ENCODE results near the gene RNF8.
"Not testable (repeated sequence)": the region's sequence is repeated elsewhere in the genome, so short reads cannot be mapped to it uniquely, and the experiment has no call there.

Gene RNF8

DNA sequence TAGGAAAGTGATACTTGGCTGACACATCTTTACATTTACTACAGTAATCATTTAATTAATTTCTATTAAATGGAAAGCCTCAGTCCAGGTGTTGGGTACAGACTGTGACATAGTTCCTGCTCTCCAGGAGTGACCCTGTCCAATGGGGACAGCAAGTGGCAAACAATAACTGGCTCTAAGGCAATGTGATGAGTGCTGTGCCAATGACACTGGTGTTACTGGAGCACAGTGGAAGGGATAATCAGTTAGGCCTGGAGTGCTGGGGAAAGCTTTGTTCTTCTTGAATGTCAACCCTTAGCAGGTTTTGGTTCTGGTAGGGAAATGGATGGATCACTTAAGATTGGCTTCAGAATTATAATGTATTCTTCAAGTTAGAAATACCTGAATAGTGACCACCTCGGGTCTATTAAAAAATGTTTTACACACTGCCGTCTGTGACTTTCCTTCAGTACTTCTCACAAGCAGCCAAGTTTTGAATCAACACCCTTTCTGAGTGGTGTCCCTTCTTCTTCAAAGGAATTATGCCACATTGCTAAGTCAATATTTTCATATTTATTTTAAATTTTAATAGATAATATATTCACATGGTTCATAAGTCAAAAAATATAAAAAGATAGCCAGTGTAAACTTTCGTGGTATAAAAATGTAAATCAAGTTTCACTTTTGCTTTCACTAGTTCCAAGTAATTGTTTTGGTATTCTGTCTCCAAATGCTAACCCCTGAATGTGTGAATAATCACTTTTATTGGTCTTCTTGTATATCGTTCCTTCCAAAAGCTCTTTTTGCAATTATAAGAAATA is 88.8 kb downstream of the RNF8 start:
- peak overlapping the region; percentile 34 for H3K4me3 ChIP-seq (ENCODE audit: low read length)
- H3K9ac ChIP-seq (ENCODE audit: low read length), result peak overlapping the region; percentile 12; the same call in 1 of the 2 replicates
- H3K36me3 ChIP-seq (replicated peaks; ENCODE audit: insufficient read depth, low read length), result peaks cover 12% of the 10 kb centered on the region; the same call in 1 of the 2 replicates
- H2AFZ ChIP-seq (ENCODE audit: low read length), result no peak overlapping the region
- no peak overlapping the region for H3K27ac ChIP-seq (ENCODE audit: low read length)
- no peaks in the 10 kb centered on the region for H3K9me3 ChIP-seq (replicated peaks; ENCODE audit: insufficient read depth, low read length)
- no peaks in the 10 kb centered on the region for H3K27me3 ChIP-seq (replicated peaks; ENCODE audit: insufficient read depth, low read length)
- no peaks in the 10 kb centered on the region for H4K20me1 ChIP-seq (ENCODE audit: insufficient read depth, low read length)
- no peaks in the 10 kb centered on the region for H3F3A ChIP-seq (ENCODE audit: insufficient read depth, low read length)
- DNase-seq, result peak; percentile 44
- no peak for TF ChIP-seq EZH2phosphoT487 (IDR thresholded peaks at IDR 0.05; ENCODE audit: low read length)
- no peak for TF ChIP-seq EZH2 (optimal IDR thresholded peaks at IDR 0.05; ENCODE audit: low read depth, low read length)
- TF ChIP-seq, protein P1, sequence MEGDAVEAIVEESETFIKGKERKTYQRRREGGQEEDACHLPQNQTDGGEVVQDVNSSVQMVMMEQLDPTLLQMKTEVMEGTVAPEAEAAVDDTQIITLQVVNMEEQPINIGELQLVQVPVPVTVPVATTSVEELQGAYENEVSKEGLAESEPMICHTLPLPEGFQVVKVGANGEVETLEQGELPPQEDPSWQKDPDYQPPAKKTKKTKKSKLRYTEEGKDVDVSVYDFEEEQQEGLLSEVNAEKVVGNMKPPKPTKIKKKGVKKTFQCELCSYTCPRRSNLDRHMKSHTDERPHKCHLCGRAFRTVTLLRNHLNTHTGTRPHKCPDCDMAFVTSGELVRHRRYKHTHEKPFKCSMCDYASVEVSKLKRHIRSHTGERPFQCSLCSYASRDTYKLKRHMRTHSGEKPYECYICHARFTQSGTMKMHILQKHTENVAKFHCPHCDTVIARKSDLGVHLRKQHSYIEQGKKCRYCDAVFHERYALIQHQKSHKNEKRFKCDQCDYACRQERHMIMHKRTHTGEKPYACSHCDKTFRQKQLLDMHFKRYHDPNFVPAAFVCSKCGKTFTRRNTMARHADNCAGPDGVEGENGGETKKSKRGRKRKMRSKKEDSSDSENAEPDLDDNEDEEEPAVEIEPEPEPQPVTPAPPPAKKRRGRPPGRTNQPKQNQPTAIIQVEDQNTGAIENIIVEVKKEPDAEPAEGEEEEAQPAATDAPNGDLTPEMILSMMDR (IDR thresholded peaks at IDR 0.05; ENCODE audit: low read length), result no peak
- H3K9me2 ChIP-seq (replicated peaks; ENCODE audit: insufficient read depth, low read length), result no peaks in the 10 kb centered on the region
- H3K79me2 ChIP-seq (ENCODE audit: low read length), result peaks cover 24% of the 10 kb centered on the region
- H3K4me1 ChIP-seq (ENCODE audit: low read length), result 0 out of 2 replicates have a peak, but pooled peaks cover 3% of the 10 kb centered on the region
- H3K4me2 ChIP-seq (ENCODE audit: low read depth, low read length), result peak overlapping the region; percentile 63

DNA sequence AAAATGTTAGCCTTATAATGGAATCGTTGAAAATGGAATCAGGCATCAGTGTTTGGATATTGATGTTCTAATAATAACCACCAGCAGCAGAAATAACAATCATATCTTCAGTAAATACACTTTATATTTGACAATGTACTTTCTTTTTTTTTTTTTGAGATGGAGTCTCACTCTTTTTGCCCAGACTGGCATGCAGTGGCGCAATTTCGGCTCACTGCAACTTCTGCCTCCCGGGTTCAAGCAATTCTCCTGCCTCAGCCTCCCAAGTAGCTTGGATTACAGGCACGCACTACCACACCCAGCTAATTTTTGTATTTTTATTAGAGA is 89.4 kb downstream of the RNF8 start:
- Histone ChIP-seq H3K4me2 (ENCODE audit: low read depth, low read length) (peak overlapping the region; percentile 63; the same call in 1 of the 2 replicates), H3K36me3 (replicated peaks; ENCODE audit: insufficient read depth, low read length) (peaks cover 12% of the 10 kb centered on the region; the same call in 1 of the 2 replicates), H3K79me2 (ENCODE audit: low read length) (peaks cover 21% of the 10 kb centered on the region), H3K4me3 (ENCODE audit: low read length) (peak overlapping the region; percentile 33; the same call in 1 of the 2 replicates)
- H3K9me3 ChIP-seq (replicated peaks; ENCODE audit: insufficient read depth, low read length); H3K9ac ChIP-seq (ENCODE audit: low read length); H2AFZ ChIP-seq (ENCODE audit: low read length); H3K4me1 ChIP-seq (ENCODE audit: low read length); H4K20me1 ChIP-seq (ENCODE audit: insufficient read depth, low read length); H3K27ac ChIP-seq (ENCODE audit: low read length); H3F3A ChIP-seq (ENCODE audit: insufficient read depth, low read length); H3K9me2 ChIP-seq (replicated peaks; ENCODE audit: insufficient read depth, low read length); DNase-seq; H3K27me3 ChIP-seq (replicated peaks; ENCODE audit: insufficient read depth, low read length): not testable (repeated sequence)
